GM13976 (cell line): ENCODE measurements around the gene HTT-AS.
"Not testable (repeated sequence)": the region's sequence is repeated elsewhere in the genome, so short reads cannot be mapped to it uniquely, and the experiment has no call there.

Source experiments
- DNase-seq: peaks from one replicate; pipeline ENCODE4 v3.0.0; 2012; ENCODE audit warnings: low spot score
- in situ Hi-C: fragments of 300-500 bp; cut with MboI; formaldehyde crosslinking; loops from one replicate; pipeline ENCODE4 v1.12.0; 2022; ENCODE audit warnings: low sequenced_read_pairs, mixed read lengths, inconsistent platforms; ENCODE audit not compliant: unreplicated experiment
- TF ChIP-seq, protein P1 (sequence below): IDR thresholded peaks from 2 replicates; pipeline ENCODE4 v1.5.1; 2012; ENCODE audit warnings: borderline replicate concordance, mild to moderate bottlenecking; ENCODE audit not compliant: insufficient read depth; ENCODE audit errors: extremely low read depth, missing control alignments, control extremely low read depth

Gene HTT-AS

DNA sequence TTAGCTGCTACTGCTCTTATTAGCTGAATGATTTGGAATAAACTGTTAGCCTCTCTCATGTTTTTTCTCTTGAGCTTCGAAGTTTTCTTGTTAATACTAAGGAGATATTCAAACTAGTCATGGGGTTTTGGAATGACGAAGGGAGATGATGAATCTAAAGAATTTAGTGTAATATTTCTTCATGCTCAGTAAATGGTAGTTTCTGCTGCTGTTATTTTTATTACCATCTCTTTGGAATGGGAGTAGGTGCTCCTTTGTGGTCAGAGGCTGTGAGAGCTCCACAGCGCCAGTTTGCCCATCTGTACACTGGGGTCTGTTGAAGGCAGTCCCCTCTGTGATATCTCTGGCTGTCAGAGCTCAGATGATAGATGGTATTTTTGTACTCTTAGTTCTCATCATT is 33.9 kb upstream of the HTT-AS start:
- in situ Hi-C loops, result no loop called here
- no peak for DNase-seq
- TF ChIP-seq, protein P1, sequence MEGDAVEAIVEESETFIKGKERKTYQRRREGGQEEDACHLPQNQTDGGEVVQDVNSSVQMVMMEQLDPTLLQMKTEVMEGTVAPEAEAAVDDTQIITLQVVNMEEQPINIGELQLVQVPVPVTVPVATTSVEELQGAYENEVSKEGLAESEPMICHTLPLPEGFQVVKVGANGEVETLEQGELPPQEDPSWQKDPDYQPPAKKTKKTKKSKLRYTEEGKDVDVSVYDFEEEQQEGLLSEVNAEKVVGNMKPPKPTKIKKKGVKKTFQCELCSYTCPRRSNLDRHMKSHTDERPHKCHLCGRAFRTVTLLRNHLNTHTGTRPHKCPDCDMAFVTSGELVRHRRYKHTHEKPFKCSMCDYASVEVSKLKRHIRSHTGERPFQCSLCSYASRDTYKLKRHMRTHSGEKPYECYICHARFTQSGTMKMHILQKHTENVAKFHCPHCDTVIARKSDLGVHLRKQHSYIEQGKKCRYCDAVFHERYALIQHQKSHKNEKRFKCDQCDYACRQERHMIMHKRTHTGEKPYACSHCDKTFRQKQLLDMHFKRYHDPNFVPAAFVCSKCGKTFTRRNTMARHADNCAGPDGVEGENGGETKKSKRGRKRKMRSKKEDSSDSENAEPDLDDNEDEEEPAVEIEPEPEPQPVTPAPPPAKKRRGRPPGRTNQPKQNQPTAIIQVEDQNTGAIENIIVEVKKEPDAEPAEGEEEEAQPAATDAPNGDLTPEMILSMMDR, result no peak

DNA sequence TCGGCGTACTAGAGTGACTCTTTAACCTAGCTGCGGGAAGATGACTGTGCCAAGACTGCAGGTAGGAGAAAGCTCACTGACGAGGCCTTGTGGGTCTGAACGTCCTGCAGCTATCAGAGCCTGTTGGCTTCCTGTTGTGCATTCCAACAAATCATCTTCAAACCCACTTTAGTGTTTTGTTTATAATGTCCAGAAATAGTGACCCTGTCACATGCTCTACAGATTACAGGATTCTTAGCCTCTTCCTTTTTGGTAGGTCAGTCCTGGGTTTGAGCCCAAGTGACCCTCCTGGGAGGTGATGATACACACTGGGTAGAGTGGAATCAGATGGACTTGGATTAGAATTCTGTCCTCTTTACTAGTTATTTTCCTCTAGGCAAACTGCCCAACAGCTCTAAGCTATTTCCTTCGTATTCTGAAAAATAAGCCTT is 33.4 kb upstream of the HTT-AS start:
- TF ChIP-seq, protein P1, result no peak
- in situ Hi-C loops, result no loop called here
- DNase-seq, result no peak

DNA sequence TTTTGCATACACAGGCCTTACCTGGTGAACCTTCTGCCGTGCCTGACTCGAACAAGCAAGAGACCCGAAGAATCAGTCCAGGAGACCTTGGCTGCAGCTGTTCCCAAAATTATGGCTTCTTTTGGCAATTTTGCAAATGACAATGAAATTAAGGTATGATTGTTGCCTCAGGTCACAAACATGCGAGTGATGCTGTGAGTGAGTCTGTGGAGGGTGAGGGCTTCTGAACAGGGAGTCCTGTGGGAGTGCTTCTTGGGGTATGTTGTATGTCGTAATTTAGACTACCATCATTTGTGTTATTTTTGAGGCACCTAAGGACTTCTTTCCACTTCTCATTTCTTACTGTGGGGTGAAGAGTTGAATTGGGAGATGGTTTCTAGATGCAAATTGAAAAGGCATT is 32.9 kb upstream of the HTT-AS start:
- TF ChIP-seq, protein P1, result no peak
- in situ Hi-C loops, result no loop called here
- no peak for DNase-seq

DNA sequence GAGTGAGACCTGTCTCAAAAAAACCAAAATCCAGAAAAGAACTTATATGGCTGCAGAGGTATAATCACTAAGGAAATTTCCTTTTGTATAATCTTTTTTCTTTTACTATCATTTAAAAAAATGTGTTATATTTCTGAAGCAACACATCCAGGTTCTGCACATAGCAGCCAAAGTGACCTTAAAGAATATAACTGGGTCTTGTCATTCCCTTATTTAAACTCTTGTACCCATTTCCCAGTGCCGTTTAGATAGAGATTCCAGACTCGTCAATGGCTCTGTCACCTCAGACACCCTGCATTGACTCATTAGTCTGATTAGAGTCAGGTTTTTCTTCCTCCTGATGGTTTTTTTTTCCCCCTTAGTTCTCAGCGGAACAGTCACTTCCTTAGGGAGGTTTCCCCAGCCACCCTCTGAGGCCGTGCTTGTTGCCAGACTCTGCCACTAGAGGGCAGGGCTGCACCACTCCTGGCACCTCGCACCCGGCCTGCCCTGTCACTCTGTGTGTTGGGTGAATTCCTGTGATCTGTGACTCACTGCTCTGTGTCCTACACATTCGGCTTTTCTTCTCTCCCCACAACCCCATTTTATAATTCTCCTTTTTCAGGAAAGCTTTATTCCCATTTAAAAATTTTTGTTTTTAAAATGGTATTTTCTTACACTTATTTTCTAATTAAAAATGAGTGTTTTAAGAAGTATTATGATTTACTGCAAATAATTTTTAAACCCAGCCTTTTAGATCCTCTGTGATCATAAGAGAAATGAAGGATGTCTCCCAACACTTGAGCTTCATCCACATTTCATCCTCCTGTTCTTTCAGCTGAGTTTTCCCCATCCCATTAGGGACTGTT is 32.2 kb upstream of the HTT-AS start:
- peak; percentile 88 for DNase-seq
- in situ Hi-C loops, result no loop called here
- TF ChIP-seq, protein P1, result peak; percentile 97

DNA sequence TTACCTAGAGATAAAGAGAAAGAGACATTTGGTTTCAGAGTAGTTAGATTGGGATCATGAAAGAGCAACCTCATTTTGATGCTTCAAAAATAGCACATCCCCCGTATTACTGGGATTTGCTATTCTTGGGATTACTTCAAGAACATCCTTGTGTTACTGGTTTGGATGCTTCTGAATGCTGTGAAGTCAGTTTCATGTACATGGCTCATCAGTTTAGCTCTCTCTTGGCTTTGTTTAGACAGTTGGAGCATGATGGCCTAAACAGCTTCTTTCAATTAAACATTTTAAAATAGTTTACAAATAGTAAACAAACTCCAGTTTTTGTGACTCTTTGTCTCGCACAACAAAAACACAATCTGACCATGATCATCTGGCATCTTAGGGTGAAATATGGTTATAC is 24.0 kb upstream of the HTT-AS start:
- TF ChIP-seq, protein P1, result no peak
- in situ Hi-C loops, result no loop called here

DNA sequence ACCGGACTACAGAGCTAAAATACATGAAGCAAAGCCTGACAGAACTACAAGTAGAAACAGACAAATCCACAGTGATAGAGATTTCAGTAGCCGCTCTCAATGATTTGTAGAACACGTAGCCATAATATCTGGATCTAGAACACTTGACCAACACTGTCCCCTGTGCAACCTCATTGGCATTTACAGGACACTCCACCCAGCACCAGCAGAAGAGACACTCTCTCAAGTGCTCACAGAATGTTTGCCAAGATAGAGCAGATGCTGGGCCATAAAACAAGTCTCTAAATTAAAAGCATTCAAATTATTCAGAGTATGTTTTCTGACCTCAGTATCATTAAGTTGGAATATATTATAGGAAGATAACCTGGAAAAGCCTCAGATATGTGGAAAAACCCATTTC is 21.9 kb upstream of the HTT-AS start:
- no peak for DNase-seq
- TF ChIP-seq, protein P1, result no peak
- in situ Hi-C loops, result no loop called here

More for the DNA sequence above, 24.0 kb upstream of the HTT-AS start:
- DNase-seq, result no peak

DNA sequence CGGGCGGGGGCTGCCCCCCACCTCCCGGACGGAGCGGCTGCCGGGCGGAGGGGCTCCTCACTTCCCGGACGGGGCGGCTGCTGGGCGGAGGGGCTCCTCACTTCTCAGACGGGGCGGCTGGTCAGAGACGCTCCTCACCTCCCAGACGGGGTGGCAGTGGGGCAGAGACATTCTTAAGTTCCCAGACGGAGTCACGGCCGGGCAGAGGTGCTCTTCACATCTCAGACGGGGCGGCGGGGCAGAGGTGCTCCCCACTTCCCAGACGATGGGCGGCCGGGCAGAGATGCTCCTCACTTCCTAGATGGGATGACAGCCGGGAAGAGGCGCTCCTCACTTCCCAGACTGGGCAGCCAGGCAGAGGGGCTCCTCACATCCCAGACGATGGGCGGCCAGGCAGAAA is 20.4 kb upstream of the HTT-AS start:
- in situ Hi-C loops, DNase-seq: not testable (repeated sequence)
